NCI-H748 treated with DMSO at 0.1 percent for 48 hours (cell line): ENCODE data around the gene IMMP2L.
"Not testable (repeated sequence)": the region's sequence is repeated elsewhere in the genome, so short reads cannot be mapped to it uniquely, and the experiment has no call there.

Experiments
- DNase-seq: peaks from one replicate; lab custom pipeline; 2025; lab: John Stamatoyannopoulos, UW

The IMMP2L gene

DNA sequence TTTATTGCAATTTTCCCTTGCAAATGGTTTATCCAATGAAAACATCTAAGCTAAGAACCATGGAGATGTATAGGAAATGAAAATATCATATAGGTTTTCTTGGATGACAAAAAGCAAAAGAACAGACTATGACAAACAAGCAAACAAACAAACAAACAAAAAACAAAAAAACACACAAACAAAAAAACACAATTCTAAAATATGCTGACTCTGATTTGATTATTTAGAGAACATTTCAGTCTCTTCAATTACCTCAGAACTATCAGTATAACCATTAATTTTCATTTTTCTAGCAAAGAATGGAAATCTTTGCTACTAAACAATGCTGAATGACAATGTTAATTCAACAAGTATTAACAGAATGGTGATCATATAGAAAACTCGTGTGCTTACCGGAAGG is 840.9 kb downstream of the IMMP2L start:
- DNase-seq = no peak

DNA sequence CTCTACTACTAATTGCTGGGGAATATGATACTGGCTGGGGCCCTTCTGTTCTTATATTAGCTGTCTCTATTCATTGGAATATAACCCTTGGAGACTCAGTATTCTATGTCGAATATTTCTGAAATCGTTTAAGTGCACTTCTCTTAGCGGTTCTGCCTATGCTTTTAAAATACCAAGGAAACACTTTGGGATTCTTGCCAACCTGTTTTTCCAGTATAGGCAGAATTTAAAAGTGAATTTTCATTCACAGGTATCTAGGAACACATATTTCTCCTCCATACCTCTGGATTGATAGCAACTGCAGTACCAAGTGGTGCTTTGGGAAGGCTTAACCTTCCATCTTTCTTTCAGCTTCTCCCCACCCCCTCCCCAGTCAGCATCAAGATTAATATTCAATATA is 841.7 kb downstream of the IMMP2L start:
- no peak for DNase-seq

- DNase-seq = peak; percentile 61
Observed at GRCh38 chr7:110719741-110720140, 842.6 kb downstream of the IMMP2L start.

DNA sequence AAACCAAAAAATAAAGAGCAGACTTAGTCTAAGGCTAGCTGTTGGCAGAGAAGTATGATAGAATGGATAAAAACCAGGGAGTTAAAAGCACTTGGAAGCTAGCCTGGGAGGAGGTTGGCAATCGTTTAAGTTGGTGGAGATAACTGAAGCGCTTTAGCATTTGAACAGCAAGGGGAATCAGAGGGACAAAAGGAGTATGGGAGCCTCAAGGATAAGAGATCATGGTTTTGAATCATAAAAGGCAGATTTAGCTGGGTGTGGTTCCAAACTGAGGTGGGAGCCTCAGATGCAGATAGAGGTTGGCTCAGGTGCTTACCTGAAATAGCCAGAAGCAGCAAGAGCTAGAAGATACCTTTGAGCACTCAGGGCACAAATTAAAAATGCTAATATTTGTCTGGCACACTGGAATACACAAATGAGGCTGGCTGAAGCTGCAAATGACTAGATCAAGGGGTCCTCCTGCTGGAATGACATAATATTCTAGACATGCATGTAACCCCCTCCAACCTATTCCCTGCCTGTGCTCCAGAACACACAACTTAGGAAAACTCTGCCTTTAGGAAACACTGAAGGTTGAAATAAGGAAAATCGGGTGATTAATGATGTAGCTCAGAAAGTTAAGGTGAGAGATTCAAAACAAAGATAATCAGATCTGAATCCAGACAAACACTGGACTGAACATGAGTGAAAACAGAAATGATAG is 843.6 kb downstream of the IMMP2L start:
- DNase-seq = no peak

GRCh38 chr7:110704225-110704624 is 858.1 kb downstream of the IMMP2L start:
- no peak for DNase-seq

DNA sequence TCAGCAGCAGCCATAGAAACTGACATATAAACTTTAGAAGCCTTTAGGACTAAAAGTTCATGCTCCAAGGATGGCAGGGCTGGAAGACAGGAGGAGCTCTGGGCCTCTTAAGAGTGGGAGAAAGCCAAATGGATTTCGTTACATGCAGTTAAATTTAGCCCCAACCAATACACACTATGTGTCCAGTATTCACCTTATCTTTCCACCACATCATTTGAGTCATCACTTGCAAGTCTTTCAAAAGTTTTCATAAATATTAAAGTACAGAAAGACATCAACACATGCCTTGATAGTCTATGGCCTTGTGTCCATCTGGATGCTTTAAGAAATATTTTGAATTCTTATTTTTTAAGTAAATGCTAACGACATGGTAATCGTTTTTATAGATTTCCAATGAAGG is 863.7 kb downstream of the IMMP2L start:
- no peak for DNase-seq

GRCh38 chr7:110693344-110693743 is 868.9 kb downstream of the IMMP2L start:
- DNase-seq = peak; percentile 8

DNA sequence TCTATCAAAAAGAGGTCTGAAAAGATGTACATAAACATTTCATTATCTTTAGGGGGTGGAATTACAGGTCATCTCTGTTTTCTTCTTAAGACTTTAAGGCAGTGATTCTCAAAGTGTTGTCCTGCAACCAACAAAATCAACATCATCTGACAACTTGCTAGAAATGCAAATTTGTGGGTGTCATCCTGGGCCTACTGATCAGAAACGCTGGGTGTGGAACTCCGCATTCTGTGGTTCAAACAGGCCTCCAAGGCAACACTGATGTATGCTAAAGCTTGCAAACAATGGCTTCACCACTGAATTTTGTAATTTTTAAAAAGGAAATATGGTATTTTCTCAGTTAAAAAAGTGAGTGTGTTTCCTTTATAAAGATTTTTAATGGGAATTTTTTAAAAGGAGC is 873.4 kb downstream of the IMMP2L start:
- DNase-seq = no peak

GRCh38 chr7:110685899-110686298 is 876.4 kb downstream of the IMMP2L start:
- DNase-seq = no peak

DNA sequence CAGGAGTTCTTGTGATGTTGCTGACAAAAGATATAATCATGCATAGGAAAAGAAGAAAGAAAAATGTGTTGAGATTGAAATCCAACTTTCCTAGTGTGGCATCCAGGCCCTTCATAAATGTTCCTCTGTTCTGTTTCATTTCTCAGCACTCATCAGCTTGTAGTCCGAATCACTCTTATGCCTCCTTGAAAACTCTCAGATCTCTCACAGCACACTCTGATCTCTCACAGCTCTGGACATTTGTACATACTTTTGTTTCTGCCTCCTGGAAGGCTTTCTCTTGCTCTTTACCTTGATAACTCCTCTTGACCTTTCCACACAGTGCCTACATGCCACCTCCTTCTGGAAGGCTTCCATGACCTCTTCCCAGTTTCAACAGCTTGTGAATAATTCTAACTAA is 880.4 kb downstream of the IMMP2L start:
- DNase-seq = no peak

DNA sequence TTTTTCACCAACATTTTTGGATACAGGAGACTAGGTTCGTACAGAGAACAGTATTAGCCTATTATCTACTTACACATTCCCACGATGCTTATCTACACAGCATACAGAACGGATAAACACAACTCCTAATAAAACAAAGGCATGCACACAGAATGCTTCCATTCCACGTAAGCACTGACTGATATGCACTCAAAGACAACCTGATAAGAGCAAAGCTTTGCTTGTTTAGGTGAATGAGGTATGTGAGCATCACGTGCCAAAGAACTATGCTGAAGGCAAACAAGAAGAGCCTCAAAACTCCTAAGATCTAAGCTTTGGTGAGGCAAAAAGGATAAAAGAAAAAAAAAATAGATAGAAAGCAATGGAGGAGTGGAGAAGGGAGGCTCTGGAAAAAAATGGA is 884.9 kb downstream of the IMMP2L start:
- DNase-seq = no peak

DNA sequence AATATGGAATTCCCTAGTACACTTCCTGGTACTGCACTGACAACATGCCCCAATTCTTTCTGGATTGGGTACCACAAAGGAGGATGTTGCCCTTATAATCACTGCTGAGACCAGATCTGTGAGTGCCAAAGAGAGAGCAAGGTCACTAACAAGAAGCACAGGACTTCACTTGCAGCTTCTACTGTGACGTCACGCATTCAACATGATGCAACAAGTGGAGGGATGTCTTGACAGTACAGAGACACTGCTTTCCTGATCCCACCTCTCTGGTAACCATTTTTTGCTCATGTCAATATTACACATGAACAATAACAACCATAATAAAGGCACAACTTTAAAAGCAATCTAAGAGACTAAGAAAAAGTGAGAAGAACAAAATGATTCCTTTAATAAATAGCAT is 885.5 kb downstream of the IMMP2L start:
- no peak for DNase-seq

DNA sequence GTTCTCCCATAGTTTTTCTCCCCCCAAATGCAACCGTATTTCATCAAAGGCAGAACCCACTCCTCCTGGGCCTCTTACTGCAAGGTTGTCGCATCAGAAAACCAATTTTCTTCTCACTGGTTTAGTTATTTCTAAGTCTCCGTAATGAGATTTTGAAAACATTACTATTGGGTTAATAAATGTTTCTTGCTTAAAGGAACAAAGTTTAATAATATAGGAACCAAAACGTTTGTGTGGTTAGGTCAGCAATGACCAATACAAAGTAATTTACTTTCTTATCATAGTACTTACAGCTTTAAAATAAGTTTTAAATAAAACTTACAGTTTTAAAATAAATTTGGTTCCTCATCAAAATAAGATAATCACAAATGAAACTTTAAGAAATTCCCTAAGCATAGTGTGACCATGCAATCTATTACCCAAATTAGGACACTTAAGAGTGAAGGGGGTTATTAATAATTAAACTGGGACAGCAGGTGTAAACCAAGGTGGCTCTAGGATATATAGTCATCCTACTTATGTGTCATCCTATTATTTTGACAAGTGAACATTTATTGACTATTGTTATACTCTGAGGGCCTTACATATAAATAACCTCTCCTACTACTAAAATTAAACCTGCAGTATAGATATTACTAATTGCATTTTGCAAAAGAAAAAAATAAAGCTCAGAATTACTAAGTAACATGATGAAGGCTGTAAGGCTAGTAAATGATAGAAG is 886.7 kb downstream of the IMMP2L start:
- DNase-seq = no peak

GRCh38 chr7:110673148-110673547 is 889.1 kb downstream of the IMMP2L start:
- DNase-seq = no peak

GRCh38 chr7:110669410-110669809 is 892.9 kb downstream of the IMMP2L start:
- DNase-seq = no peak

- no peak for DNase-seq
Observed at GRCh38 chr7:110664803-110665202, 897.5 kb downstream of the IMMP2L start.

DNA sequence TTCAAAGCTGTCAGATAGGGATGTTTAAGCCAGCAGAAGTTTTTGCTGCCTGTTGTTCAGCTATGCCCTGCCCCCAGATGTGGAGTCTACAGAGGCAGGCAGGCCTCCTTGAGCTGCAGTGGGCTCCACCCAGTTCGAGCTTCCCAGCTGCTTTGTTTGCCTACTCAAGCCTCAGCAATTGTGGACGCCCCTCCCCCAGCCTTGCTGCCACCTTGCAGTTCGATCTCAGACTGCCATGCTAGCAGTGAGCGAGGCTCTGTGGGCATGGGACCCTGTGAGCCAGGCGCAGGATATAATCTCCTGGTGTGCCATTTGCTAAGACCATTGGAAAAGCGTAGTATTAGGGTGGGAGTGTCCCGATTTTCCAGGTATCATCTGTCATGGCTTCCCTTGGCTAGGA is 901.7 kb downstream of the IMMP2L start:
- DNase-seq = not testable (repeated sequence)

- no peak for DNase-seq
Observed at GRCh38 chr7:110650328-110650727, 912.0 kb downstream of the IMMP2L start.

- no peak for DNase-seq
Observed at GRCh38 chr7:110647266-110647665, 915.0 kb downstream of the IMMP2L start.

DNA sequence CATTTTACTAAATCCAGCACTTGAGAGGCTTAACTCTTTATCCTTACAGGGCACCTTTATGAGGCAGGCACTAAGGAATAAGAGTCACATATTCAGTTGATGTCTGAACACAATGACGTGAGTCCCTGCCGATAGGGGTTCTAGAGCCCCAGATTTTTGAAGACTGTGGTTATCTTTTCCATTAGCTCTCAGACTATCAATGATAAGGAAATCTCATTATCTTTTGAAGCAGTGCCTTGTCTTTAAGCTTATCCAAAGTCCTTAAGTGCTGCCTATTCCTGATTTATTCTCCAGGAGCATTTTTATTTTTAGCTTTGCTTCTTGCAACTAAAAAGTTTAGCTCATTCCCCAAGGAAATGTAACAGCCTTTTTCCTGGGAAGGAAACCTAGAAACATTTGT is 915.5 kb downstream of the IMMP2L start:
- no peak for DNase-seq

- no peak for DNase-seq
Observed at GRCh38 chr7:110645616-110646015, 916.7 kb downstream of the IMMP2L start.

GRCh38 chr7:110645060-110645459 is 917.2 kb downstream of the IMMP2L start:
- DNase-seq = no peak

DNA sequence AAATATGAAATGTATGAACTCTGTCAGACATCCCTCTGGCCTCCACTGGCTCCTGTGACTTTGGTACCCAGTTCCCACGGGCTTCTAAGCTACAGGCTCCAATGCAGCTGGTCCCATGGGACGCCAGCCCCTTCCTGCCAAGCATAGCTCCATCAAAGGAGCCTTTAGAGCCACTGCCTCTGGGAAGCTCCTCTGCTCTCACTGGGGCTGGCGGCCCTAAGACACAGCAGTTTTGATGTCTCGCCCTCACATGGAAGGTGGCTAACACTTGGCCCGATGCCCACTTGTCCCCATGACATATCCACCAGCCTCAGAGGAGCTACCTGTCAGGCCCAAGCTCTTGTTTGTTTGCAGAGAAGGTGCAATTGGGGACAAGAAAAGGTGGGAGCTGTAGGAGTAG is 925.0 kb downstream of the IMMP2L start:
- no peak for DNase-seq

DNA sequence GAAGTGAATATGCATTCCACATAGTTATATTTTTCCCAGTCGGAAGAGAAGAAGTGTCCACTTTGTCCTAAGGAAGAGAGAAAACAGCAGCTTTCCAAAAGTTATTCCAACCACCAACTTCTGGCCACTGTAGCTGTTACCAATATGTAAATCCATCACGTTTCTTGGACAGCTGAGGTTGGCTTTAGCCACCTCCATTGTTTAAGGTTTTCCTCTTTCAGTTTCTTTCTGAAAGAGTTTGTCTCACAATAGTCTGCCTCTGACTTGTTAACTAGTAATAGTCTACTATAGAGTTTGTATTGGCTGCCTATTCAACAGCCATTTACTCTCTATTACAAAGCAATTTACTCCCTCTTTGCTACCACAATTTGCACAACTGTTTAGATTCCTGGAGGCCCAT is 929.0 kb downstream of the IMMP2L start:
- DNase-seq = no peak
